Hypothalamus (tissue), 51 donors: ENCODE data around the gene PCDHB13.
"Not testable (repeated sequence)": the region's sequence is repeated elsewhere in the genome, so short reads cannot be mapped to it uniquely, and the experiment has no call there.

Source experiments
- DNase-seq, 51 donors: peaks; one replicate each; lab custom pipeline; 2025; lab: John Stamatoyannopoulos, UW

The PCDHB13 gene

DNA sequence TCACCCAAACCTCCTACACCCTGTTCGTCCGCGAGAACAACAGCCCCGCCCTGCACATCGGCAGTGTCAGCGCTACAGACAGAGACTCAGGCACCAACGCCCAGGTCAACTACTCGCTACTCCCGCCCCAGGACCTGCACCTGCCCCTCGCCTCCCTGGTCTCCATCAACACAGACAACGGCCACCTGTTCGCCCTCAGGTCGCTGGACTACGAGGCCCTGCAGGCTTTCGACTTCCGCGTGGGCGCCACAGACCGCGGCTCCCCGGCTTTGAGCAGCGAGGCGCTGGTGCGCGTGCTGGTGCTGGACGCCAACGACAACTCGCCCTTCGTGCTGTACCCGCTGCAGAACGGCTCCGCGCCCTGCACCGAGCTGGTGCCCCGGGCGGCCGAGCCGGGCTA lies 12.6 kb upstream of the PCDHB13 start:
- not testable (repeated sequence) for DNase-seq

DNA sequence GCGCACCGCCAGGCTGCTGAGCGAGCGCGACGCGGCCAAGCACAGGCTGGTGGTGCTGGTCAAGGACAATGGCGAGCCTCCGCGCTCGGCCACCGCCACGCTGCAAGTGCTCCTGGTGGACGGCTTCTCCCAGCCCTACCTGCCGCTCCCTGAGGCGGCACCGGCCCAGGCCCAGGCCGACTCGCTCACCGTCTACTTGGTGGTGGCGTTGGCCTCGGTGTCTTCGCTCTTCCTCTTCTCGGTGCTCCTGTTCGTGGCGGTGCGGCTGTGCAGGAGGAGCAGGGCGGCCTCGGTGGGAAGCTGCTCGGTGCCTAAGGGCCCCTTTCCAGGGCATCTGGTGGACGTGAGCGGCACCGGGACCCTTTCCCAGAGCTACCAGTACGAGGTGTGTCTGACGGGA lies 12.1 kb upstream of the PCDHB13 start:
- DNase-seq, result not testable (repeated sequence)

DNA sequence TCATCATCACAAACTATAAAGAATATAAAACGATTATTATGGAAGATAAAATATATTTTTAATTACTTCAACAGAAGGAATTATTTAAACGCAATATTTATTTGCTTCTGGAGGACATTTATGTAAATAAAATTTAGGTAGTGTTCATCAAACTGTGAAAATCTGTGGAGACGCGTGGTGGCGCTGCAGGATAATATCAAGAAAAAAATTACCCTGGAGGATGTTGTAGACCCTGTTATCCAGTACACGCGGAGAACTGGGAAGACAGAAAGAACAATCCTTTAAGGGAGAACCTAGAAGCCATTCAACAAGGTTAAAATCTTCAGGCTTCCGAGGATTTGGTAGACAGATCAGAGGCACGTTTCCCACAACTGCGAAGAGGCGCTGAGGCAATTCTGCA lies 5.2 kb upstream of the PCDHB13 start, which contains the start of gene PCDHB12:
Gene PCDHB12 (plus strand): TSS at position 242 of the 400 bp plus-strand sequence. CDS start 189 bp downstream, outside the sequence.
- DNase-seq, result no peak

DNA sequence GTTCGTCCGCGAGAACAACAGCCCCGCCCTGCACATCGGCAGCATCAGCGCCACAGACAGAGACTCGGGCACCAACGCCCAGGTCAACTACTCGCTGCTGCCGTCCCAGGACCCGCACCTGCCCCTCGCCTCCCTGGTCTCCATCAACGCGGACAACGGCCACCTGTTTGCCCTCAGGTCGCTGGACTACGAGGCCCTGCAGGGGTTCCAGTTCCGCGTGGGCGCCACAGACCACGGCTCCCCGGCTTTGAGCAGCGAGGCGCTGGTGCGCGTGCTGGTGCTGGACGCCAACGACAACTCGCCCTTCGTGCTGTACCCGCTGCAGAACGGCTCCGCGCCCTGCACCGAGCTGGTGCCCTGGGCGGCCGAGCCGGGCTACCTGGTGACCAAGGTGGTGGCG lies 3.4 kb upstream of the PCDHB13 start:
- DNase-seq, result not testable (repeated sequence)

DNA sequence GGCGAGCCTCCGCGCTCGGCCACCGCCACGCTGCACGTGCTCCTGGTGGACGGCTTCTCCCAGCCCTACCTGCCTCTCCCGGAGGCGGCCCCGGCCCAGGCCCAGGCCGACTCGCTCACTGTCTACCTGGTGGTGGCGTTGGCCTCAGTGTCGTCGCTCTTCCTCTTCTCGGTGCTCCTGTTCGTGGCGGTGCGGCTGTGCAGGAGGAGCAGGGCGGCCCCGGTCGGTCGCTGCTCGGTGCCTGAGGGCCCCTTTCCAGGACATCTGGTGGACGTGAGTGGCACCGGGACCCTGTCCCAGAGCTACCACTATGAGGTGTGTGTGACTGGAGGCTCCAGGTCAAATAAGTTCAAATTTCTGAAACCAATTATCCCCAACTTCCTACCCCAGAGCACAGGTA lies 2.9 kb upstream of the PCDHB13 start:
- not testable (repeated sequence) for DNase-seq

DNA sequence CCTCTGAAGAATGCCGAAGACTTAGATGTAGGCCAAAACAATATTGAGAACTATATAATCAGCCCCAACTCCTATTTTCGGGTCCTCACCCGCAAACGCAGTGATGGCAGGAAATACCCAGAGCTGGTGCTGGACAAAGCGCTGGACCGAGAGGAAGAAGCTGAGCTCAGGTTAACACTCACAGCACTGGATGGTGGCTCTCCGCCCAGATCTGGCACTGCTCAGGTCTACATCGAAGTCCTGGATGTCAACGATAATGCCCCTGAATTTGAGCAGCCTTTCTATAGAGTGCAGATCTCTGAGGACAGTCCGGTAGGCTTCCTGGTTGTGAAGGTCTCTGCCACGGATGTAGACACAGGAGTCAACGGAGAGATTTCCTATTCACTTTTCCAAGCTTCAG lies 864 bp downstream of the PCDHB13 start:
- not testable (repeated sequence) for DNase-seq

DNA sequence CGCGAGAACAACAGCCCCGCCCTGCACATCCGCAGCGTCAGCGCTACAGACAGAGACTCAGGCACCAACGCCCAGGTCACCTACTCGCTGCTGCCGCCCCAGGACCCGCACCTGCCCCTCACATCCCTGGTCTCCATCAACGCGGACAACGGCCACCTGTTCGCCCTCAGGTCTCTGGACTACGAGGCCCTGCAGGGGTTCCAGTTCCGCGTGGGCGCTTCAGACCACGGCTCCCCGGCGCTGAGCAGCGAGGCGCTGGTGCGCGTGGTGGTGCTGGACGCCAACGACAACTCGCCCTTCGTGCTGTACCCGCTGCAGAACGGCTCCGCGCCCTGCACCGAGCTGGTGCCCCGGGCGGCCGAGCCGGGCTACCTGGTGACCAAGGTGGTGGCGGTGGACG lies 1.8 kb downstream of the PCDHB13 start:
- not testable (repeated sequence) for DNase-seq

DNA sequence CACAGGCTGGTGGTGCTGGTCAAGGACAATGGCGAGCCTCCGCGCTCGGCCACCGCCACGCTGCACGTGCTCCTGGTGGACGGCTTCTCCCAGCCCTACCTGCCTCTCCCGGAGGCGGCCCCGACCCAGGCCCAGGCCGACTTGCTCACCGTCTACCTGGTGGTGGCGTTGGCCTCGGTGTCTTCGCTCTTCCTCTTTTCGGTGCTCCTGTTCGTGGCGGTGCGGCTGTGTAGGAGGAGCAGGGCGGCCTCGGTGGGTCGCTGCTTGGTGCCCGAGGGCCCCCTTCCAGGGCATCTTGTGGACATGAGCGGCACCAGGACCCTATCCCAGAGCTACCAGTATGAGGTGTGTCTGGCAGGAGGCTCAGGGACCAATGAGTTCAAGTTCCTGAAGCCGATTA lies 2.3 kb downstream of the PCDHB13 start:
- not testable (repeated sequence) for DNase-seq

DNA sequence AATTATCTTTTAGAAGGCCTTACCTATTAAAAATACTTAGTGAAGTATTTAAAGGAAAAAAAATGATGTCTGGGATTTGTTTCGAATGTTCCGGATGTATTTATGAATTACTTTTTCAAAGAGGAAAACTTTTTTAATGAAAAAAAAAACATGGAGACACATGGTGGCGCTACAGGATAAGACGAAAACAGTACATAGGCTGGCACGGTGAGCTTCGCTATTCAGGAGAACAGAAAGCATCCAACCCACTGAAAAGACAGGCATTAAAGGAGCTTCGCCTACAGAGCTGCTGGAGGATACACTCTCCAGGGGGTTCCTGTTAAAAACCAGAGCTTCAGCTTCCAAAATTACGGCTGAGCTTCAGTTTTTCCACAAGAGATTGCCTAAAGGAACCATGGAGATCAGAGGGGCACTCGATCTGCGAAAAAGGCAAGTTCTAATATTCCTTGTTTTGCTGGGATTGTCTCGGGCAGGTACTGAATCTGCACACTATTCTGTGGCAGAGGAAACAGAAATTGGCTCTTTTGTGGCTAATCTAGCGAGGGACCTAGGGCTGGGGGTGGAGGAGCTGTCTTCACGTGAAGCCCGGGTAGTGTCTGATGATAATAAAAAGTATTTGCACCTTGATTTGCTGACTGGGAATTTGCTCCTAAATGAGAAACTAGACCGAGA lies 9.5 kb downstream of the PCDHB13 start, which contains the start of gene PCDHB14:
Gene PCDHB14 (plus strand): TSS at position 232 of the 672 bp plus-strand sequence. CDS start 163 bp downstream, at position 395.
- DNase-seq, result no peak

DNA sequence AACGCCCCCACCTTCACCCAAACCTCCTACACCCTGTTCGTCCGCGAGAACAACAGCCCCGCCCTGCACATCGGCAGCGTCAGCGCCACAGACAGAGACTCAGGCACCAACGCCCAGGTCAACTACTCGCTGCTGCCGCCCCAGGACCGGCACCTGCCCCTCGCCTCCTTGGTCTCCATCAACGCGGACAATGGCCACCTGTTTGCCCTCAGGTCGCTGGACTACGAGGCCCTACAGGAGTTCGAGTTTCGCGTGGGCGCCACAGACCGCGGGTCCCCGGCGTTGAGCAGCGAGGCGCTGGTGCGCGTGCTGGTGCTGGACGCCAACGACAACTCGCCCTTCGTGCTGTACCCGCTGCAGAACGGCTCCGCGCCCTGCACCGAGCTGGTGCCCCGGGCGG lies 11.1 kb downstream of the PCDHB13 start:
- not testable (repeated sequence) for DNase-seq

DNA sequence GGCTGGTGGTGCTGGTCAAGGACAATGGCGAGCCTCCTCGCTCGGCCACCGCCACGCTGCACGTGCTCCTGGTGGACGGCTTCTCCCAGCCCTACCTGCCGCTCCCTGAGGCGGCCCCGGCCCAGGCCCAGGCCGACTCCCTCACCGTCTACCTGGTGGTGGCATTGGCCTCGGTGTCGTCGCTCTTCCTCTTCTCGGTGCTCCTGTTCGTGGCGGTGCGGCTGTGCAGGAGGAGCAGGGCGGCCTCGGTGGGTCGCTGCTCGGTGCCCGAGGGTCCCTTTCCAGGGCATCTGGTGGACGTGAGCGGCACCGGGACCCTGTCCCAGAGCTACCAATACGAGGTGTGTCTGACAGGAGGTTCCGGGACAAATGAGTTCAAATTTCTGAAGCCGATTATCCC lies 11.7 kb downstream of the PCDHB13 start:
- DNase-seq, result not testable (repeated sequence)

DNA sequence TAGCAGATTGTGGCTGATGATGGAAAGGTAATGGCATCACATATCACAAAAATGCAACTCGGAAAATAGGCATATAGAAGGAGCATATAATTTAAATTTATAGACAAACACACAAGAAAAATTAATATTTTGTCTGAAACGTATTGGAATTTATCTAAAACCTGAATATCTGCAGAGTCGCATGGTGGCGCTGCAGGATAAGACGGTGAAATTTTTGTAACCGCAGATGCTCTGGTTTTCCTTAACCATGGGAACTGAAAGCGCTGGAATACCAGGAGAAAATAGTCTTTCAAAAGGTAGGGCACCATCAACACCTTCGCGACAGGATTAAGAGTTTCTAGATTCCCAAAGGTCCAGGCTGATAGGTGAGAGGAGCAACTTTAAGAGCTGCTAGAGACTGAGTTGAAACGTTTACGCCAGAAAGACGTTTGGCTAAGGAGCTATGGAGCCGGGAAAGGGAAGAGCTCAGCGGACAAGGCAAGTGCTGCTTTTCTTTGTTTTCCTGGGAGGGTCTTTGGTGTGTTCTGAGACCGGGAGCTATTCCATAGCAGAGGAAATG lies 20.5 kb downstream of the PCDHB13 start:
- DNase-seq, result no peak

DNA sequence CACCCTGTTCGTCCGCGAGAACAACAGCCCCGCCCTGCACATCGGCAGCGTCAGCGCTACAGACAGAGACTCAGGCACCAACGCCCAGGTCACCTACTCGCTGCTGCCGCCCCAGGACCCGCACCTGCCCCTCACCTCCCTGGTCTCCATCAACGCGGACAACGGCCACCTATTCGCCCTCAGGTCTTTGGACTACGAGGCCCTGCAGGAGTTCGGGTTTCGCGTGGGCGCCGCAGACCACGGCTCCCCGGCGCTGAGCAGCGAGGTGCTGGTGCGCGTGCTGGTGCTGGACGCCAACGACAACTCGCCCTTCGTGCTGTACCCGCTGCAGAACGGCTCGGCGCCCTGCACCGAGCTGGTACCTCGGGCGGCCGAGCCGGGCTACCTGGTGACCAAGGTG lies 22.2 kb downstream of the PCDHB13 start:
- not testable (repeated sequence) for DNase-seq

DNA sequence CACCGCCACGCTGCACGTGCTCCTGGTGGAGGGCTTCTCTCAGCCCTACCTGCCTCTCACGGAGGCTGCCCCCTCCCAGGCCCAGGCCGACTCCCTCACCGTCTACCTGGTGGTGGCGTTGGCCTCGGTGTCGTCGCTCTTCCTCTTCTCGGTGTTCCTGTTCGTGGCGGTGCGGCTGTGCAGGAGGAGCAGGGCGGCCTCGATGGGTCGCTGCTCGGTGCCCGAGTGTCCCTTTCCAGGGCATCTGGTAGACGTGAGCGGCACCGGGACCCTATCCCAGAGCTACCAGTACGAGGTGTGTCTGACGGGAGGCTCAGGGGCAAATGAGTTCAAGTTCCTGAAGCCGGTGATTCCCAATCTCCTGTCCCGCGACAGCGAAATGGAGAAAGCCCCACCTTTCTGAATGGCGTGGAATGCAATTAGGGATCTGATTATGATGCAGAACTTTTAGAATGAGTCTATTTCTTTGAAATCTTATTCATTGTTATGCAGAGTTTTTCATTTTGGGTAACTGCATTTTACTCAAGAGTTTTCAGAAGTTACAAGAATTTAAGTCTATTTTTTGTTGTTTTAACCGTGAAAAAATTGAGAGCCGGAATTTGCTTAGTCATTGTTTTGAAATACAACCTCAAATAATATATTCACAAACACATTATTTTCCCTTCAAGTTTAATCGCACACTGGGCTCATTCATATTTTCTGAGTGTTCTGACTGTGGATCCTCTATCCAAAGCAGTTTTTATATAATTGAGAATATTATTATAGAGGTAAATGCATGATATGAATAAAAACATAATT lies 23.0 kb downstream of the PCDHB13 start:
- no peak for DNase-seq

DNA sequence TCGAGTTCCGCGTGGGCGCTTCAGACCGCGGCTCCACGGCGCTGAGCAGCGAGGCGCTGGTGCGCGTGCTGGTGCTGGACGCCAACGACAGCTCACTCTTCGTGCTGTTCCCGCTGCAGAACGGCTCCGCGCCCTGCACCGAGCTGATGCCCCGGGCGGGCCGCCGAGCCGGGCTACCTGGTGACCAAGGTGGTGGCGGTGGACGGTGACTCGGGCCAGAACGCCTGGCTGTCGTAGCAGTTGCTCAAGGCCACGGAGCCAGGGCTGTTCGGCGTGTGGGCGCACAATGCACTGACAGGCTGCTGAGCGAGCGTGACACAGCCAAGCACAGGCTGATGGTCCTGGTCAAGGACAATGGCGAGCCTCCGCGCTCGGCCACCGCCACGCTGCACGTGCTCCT lies 27.8 kb downstream of the PCDHB13 start:
- DNase-seq, result no peak

DNA sequence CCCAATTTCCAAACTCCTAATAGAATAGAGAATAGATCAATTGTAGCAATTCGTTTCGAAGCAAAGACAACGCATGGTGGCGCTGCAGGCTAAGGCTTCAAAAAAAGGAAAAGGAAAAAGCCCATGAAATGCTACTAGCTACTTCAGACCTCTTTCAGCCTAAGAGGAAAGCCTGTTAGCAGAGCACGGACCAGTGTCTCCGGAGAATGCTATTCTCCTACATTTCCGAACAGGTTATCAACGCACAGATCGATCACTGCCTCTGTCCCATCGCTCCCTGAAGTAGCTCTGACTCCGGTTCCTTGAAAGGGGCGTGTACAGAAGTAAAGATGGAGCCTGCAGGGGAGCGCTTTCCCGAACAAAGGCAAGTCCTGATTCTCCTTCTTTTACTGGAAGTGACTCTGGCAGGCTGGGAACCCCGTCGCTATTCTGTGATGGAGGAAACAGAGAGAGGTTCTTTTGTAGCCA lies 31.6 kb downstream of the PCDHB13 start, which contains the start of gene PCDHB15:
Gene PCDHB15 (plus strand): TSS at position 146 of the 468 bp plus-strand sequence. CDS start 184 bp downstream, at position 330.
- peak in 15 of 51 donors; percentile 1 to 30 (median 9) for DNase-seq

DNA sequence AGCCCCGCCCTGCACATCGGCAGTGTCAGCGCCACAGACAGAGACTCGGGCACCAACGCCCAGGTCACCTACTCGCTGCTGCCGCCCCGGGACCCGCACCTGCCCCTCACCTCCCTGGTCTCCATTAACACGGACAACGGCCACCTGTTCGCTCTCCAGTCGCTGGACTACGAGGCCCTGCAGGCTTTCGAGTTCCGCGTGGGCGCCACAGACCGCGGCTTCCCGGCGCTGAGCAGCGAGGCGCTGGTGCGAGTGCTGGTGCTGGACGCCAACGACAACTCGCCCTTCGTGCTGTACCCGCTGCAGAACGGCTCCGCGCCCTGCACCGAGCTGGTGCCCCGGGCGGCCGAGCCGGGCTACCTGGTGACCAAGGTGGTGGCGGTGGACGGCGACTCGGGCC lies 33.3 kb downstream of the PCDHB13 start:
- not testable (repeated sequence) for DNase-seq

DNA sequence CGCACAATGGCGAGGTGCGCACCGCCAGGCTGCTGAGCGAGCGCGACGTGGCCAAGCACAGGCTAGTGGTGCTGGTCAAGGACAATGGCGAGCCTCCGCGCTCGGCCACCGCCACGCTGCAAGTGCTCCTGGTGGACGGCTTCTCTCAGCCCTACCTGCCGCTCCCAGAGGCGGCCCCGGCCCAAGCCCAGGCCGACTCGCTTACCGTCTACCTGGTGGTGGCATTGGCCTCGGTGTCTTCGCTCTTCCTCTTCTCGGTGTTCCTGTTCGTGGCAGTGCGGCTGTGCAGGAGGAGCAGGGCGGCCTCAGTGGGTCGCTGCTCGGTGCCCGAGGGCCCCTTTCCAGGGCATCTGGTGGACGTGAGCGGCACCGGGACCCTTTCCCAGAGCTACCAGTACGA lies 33.7 kb downstream of the PCDHB13 start:
- not testable (repeated sequence) for DNase-seq

DNA sequence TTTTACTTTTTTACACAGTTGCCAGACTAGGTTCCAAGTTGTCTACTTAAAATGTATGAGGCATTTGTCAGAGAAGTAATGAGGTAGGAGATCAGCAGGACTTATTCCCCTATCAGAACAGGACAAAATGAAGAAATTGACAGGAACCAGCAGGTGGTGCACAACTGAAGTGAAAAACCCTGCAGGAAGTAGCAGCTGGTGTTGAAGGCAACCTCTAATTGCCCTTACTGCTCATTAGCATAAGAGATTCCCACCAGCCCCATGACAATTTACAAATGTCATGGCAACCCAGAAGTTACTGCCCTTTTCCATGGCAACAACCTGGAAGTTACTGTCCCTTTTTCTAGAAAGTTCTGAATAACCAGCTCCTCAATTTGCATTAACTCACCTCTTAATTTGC lies 36.9 kb downstream of the PCDHB13 start:
- no peak for DNase-seq

DNA sequence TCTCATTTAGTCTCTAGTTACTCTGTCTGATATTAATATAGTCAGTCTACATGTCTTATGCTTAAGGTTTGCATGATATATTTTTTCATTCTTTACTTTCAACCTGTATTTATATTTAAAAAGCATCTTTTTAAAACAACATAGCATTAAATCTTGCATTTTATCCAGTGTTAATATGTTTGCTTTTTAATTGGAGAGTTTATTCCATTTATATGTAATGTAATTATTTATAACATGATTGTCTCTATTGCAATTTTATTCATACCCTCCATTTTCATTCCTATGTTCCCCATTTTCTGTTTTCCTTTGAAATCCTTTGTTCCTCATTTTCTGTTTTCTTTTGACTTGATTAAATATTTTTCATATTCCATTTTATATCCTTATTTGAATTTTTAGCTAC lies 44.7 kb downstream of the PCDHB13 start:
- DNase-seq, result no peak

DNA sequence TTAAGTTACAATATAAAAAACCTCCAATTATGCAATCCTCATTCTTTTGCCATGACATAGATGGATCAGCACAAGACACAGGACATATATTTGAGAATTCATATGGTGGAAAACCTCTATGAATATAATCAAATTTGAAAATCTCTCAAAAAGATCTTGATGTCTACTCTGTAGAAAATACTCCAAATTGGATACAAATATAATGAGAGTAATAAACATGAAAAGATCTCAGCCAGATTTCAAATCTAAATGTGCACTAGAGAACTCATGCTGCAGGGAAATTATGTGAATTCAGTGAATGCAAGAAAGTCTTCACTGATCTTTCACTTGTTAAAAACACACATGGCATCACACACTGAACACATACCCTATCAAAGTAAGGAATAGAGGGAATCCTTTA lies 45.2 kb downstream of the PCDHB13 start:
- no peak for DNase-seq
